SHP77 (cell line): ENCODE measurements around the gene FAM20A.

ENCODE experiments used
- DNase-seq, 2 experiments: peaks; one replicate each; lab custom pipeline; 2025; lab: John Stamatoyannopoulos, UW

Gene FAM20A

DNA sequence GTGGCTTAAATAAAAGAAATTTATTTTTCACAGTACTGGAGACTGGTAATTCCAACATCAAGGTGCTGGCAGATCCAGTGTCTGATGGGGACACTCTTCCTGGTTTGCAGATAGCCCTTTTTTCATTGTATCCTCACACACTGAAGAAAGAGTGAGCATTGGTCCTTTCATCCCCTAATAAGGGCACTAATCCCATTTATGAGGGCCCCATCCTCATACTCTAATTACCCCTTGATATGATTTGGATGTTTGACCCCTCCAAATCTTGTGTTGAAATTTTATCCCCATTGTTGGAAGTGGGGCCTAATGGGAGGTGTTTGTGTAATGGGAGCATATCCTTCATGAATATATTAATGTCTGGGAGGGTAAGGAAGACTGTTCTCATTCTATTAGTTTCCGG is 9.4 kb upstream of the FAM20A start:
- no peak for DNase-seq

DNA sequence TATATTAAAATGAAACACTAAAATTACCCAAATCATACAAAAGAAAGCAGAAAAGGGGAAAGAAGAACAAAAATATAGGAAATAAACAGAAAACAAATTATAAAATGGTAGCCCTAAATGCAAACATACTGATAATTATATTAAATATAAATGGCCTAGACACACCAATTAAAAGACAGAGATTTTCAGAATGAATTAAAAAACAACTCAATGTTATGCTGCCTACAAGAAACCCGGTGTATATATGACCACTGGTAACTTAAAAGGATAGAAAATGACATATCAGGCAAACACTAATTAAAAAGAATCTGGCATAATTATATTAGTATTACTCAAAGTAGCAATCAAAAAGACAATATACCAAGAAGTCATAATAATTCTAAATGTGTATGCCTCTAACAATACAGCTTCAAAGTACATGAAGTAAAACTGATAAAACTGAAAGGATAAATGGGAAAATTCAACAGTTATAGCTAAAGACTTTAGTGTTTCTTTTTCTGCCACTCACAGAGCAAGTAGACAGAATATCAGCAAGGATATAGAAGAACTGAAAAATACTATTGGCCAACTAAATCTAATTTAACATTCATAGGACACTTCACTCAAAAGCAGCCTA is 7.5 kb upstream of the FAM20A start:
- no peak for DNase-seq

DNA sequence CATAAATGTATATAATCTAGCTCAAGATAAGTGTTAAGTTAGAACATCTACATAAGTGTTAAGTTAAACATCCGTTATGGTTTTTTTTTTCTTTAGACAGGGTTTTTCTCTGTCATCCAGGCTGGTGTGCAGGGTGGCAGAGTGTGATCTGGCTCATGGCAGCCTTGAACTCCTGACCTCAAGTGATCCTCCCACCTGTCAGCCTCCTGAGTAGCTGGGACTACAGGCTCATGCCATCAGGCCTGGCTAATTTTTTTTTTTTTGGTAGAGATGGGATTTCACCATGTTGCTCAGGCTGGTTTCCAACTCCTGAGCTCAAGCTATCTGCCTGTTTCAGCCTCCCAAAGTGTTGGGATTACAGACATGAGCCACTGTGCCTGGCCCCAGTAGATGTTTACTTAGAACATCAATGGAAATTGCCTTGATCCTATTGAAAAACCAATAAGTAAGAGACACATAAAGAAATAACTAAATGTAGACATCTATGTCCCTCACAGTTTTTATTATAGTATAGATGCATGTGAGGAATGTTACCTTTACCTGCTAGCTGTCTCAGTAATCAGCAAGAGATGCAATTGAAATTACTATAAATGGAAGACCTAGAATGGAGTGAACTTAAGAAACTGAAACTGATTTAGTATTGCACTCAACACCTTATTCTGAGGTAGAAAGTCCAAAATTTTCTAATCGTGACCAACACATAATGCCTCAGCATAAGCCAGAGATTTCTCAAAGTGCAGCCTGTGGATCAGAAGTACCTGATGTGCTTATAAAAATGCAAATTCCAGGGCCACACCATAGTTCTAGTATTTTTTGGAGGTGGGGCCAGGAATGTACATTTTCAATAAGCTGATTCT is 5.5 kb upstream of the FAM20A start:
- no peak for DNase-seq

DNA sequence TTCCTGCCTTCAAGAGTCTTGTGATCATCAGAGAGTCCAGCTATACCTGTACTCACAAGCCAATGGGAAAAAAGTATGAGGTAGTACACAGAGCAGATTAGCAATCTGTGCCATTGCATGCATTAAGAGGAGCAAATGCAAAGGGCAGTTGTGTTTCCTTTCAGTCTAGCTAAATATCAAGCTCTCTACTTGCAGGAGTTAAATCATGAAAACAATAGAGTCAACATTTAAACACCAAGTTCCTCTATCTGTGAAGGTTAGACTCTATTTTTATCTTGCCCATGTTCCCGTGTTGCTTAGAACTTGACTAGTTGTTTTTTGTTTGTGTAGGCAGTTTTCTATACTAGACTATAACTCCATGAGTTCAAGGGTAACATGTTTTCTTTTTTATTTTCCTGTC is 4.7 kb upstream of the FAM20A start:
- DNase-seq: no peak

DNA sequence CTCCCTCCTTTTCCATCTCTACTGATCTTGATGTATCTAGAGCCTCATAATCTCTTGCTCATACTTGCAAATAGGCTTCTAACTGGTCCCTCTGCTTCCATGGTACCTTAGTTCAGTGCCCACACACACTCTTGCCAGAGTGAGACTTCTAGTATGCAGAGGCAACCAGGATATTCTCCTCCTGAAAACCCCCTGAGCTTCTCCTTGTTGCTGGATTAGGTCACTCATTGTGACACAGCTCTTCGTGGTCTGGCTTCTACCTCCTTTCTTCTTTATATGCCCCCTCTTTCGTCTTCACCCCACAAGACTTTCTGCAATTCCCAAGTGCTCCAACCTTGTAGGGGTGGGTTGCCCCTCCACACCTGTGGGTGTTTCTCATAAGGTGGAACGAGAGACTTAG is 2.5 kb upstream of the FAM20A start:
- DNase-seq: no peak

DNA sequence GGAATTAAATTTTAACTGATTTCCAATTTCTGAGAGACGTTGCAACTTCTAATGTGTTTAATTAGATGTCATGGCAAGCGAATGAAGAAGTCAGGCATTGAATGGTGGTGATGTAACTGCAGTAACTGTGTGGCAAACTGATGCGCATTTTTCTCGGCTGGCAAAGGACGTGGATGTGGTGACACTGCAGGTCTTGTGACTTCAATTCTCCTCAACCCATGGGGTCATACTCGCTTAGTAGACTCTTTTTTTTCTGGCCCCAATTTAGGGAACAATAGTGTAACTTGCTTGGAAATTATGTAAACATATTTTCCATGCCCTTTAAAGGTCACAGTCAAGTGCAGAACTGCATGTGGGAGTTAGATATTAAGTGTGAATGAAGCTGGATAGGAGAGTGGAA is 1.9 kb upstream of the FAM20A start:
- DNase-seq: no peak

DNA sequence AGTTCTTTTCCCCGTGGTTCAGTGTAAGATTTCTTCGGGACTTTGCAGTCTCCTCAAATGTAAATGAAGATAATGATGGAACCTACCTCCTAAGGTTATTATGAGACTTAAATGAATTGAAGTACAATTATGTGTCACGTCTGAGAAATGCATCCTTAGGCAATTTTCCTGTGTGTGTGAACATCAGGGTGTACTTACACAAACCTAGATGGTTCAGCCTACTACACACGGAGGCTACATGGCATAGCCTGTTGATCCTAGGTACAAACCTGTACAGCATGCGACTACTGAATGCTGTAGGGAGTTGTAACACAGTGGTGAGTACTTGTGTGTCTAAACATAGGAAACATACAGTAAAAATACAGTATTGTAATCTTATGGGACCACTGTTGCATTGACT is 1.1 kb upstream of the FAM20A start:
- DNase-seq: no peak

DNA sequence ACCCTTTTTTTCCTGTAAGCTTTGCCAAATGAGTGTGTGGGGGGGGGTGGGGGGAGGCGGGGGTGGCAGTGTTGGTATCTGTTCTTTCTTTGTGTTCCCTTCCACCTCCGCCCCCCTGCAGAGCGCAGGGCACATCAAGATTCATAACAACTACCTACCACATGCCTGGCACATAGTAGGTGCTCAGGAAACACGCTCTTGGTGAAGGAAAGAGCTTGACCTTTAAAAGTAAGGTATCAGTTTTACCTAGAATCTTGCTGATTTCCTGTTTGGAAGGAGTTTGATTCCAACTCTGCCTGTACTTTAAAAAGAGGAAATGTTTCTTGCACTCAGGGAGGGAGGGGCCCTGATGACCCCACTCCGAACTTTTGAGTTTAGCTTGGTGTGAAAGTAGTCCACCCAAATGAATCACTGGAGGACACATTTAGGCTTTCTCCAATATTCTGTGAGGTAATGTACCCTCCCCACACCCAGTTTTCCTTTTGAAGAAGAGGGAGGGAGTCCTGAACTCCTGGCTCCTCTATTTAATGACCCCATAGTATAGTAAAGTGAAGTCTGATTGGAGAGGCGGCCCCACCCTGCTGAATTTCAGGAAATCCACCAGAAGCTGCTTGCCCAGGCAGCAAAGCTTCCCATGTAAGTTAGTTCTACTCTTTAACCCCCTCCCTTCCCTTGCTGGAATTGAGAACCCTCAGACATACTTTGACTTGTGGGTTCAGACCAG is 560 bp upstream of the FAM20A start:
- no peak for DNase-seq

DNA sequence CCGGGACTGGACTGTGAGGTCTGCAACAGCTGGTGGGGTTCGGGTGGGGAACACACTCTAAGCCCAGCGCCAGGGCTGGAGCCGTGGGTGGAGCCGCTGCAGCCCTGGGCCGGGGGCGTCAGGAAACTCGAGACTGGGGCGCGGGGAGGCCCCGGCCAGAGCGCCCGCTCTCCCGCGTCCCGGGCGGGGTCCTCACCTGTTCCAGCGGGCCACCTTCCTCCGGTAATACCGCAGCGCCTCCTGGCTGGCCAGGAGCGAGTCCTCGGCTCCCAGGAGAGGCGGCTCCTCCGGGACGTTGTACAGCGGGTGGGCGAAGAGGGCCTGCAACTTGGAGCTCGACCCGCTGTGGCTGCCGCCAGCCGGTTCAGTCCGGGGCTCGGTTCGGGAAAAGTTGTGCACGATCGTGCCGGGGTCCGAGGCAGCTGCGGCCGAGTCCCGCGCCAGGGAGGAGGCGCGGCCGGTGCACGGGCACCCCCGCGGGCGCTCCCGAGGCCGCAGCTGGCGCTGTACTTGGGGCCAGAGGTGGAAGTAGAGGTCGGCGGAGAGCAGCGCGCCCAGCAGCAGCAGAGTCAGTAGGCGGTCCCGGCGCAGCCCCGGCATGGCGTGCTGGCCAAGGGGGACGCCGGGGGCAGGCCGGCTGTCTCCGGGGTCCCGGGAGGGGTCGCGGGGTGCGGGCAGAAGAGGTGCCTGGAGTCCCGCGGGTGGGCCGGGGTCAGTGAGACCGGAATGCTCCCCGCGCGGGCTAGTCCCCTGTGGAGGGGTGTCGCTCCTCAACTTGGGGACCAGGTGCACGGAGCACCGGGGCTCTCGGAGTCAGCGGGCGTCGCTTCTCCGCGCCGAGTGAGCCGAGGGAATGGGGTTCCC is 868 bp downstream of the FAM20A start:
- no peak for DNase-seq

DNA sequence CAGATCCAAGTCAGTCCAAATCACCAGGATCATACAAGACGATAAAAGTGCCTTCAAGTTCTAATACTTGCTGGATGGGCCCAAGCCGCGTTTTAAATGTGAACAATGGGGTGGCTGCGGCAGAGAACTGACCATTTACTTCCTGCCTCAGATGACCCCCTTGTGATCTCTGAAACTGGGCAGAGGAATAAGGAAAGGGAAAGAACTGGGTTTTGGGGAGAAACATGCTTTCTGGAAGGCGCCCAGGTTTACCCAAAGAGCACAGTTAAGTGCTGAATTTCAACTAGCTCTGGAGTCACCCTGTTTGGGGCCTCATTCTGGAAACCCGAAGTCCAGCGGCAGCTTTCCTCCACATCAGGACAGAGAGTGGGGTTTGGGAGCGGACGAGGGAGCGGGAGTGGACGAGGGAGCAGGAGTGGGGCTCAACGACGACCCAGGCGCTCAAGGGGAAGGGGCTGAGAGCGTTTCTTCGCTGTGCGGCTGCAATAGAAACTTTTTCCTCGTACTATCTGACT is 1.6 kb downstream of the FAM20A start:
- no peak for DNase-seq

DNA sequence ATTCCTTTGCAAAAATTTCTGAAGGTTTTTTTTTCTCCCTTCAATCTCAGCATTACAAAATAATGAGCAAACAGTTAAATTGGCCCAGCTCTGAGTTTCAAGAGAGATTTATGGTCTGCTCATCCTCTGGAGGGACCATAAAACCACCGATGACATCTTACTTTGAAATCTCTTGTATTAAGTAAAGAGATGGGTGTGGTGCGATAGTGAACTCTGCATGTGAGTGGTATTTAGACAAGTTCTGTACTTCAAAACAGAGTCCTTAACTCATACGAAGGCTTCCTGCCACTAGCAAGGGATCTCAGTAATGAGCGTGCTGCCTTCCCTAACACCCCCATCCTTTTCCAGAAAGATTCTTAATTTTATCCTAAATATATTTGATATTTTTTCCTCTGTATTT is 2.1 kb downstream of the FAM20A start:
- no peak for DNase-seq

DNA sequence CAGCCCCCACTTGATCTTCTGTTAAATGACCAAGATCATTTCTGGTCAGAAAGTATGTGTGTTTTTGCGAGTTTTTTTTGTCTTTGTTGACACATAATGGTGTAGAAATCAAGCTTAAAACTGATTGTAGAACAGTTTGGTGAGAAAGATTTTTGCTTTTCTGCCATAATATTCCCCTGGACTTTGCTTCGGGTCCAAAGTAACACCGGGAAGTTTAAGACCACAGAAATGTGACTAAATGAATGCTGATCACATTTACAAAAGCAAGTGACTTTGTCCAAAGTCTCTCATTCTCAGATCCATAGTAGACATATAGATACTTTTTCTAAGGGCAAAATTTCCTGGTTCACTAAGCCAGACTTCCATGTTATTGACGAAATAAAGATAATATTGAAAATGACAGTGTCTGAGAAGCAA is 2.6 kb downstream of the FAM20A start:
- no peak for DNase-seq

DNA sequence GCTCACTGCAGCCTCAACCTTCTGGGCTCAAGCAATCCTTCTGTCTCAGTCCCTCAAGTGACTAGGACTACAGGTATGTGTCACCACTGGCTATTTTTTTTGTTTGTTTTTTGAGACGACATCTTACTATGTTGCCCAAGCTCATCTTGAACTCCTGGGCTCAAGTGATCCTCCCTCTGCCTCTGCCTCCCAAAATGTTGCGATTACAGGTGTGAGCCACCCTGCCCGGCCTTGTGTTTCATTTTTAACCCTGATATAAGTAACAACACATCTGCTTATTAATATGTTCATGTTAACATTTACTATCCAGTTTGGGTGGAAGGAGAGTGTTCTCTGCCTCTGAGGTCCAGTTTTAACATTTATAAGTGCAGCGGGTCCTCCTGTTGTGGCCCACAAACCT is 3.1 kb downstream of the FAM20A start:
- no peak for DNase-seq

DNA sequence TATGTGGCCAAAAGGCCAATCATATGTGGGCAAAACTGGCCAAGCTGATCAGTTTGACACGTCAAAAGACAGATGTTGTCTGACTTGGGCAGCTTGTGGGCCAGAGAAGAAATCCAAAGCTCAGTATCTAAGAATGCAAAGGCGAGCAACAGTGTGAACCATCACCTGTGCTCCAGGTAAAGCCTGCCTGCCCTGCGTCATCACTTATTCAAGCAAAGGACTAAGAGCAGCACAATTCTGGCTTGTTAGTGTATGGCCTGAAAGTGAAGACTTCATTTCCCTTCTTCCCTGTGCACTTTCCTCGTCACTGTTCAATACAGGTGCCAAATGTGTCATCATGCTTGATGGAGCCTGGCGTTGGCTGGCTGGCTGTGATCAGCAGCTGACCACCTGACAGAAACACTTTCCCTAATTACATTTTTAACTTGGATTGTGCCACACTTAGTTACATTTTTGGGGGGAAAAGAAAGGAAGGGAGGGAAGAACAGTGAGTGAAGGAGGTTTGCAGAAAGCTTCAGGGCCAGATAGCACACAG is 4.7 kb downstream of the FAM20A start:
- no peak for DNase-seq

DNA sequence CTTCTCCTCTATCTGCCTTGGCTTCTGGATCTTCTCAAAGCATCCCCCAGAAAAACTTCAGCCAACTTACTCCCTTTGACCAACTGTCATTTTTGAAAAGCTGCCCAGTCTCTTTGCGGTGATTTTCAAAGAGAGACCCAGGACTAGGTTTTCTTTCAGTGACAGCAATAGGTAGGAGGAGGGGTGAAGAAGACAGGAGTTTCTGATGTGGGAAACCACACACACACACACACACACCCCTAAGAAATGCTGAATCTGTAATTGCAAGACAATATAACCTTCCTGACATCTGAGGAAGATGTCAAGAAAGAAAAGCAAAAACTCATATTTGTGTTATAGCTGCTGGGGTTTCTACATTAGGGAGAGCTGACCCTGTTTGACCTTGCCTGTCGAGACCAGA is 5.2 kb downstream of the FAM20A start:
- no peak for DNase-seq

DNA sequence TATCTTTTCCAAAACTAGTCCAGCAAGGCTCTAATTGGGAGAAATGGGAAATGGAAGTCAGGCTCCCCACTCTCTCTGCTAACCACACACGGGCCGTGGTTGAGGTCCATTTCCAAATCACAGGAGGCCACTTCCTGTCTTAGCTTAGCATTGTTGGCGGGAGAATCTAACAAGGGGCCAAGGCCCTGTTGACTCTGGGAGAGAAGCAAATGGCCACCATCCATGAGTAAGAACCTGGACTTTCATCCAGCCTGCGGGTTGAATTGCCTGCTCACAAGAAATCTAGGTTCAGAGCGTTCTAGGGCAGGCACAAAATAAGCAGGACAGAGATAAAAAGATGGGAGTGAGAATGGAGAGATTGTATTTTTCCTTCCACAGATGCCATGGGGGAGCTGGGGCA is 5.7 kb downstream of the FAM20A start:
- no peak for DNase-seq

DNA sequence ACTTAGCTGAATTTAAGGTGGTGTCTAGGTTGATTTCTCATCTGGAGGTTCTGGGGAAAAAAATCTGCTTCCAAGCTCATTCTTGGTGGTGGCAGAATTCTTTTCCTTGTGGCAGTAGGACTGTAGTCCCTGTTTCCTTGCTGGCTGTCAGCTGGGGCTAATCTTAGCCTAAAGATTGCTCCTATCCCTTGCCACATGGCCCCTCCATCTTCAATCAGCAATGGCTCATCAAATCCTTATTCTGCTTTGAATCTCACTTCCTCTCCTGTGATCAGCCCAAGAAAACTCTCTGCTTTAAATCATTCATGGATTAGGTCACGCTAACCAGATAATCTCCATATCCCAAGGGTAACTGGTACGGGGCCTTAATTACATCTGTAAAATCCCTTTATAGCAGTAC is 6.6 kb downstream of the FAM20A start:
- DNase-seq: no peak

DNA sequence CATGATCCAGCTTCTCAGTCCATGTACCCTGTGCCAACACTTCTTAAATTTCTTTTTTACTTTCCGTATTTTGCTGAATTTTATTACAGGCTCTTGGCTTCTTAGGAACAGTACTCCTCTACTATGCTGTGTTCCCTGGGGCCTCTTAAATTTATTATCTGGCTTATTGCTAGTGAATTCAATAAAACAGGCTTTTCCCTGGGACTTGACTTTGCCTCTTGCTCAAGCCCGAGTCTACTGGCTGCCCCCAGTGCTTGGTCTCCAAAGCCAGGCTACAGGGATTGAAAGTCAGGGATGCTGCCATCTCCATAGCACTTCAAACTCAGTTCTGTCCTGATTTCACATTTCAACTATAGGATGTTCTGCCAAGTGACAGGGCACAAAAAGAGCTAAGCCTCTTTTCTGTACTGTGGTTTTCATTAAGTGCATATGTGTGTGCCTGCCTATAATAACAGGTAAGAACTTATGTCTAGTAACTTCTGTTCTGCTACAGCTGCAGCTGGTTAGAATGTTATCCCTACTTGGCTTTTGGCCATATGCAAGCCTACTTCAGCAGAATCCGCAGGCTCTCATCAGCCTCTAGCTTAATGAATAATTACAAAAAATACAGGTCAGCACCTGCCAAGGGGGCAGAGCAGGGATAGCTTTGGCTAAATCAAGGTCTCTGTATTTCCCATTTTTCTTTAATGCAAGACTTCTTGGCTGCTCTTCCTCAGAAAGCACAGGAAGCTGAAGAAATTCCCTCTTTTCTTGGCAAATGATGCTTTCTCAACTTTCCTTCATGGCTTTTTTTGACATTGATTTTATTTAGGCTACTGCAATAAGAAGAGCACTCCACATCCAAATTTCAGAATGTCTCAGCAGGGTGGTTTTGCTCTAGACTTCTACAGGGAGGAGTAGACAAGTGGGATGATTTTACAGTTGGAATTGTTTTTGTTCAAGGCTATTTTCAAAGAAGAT is 8.2 kb downstream of the FAM20A start:
- DNase-seq: no peak

DNA sequence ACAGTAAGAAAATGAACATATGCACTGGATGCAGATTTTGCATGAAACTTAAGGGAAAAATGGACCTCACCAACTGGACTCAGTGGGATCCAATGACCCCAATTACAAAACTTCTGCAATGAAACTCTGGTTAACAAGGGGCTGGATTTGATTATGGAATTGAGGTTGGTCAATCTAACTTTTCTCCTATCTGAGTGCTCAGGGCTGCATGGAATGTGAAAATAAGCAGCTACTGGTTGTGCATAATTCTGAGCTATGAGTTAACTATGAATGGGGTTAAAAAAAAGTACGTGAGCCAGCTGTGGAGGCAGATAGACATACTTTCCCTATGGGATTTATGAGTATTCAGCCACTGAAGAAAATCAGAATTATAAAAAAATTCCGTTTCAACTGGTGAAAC is 9.2 kb downstream of the FAM20A start:
- DNase-seq: no peak

DNA sequence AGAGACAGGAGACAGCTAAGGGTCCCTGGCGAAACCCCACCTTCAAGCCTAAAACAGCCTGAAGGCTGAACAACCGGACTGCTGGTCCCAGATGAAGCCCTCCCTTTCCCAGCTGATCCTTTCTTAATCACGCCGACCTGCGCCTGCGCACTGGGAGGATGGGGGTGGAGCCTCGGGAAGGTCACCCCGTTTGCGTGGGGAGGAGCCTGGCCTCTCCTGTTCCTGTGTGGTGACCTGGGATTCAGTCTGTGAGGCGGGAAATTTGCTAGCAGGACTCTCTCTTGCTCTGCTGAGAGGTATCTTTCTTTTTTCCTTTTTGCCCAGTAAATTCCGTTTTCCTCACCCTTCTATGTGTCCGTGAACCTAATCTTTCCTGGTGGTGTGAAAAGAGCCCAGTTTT is 9.6 kb downstream of the FAM20A start:
- peak; percentile 44 to 74 for DNase-seq

DNA sequence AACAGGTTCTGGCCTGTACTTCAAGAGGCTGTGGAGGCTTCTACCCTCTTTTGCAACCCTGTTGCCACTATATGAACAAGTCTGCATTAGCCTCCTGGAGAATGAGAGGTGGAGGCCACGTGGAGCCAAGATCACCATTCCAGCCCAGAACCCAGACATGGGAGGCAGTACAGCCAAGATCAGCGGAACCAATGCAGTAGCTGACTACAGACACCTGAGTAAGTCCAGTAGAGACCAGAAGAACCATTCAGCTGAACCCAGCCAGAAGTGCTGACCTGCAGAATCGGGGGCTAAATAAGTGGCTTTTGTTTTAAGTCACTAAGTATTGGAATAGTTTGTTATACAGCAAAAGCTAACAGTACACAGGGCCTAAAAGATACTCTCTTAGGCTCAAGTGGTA is 12.1 kb downstream of the FAM20A start:
- no peak for DNase-seq
